ENCODE measurements around the gene NCAM2.

GRCh38 chr21:21286170-21286798, 288.1 kb downstream of the NCAM2 start:
- TF ChIP-seq CTCF (IDR thresholded peaks at IDR 0.05): no peak
- TF ChIP-seq EP300 (IDR thresholded peaks at IDR 0.05): no peak
